Endothelial cell of umbilical vein (primary cell): ENCODE measurements around the gene METTL16. TPM values are rescaled to one million over a fixed set of nuclear protein-coding genes. Genes with fewer than 3 reads are reported as not detected.
A peak's percentile ranks its signal among the peaks of the same experiment; 100 is the strongest.

Source experiments
- BruUV-seq: library from RNA; stranded (reverse); fragments of 400-500 nt; replicated peaks from 2 replicates; lab custom pipeline; 2021; lab: Mats Ljungman, UMichigan
- CTCF ChIA-PET: fragments of 300-600, 350-600 bp; sonication (Branson Sonifier 250); formaldehyde crosslinking; loops from one replicate; lab custom pipeline; 2021; ENCODE audit warnings: antibody characterized with exemption, inconsistent platforms; lab: Charles Lee
- POLR2A ChIA-PET: fragments of 300-600, 350-600 bp; sonication (Branson Sonifier 250); formaldehyde crosslinking; loops from one replicate; lab custom pipeline; 2021; ENCODE audit warnings: antibody characterized with exemption, inconsistent platforms; lab: Charles Lee
- DNase-seq: peaks from one replicate; pipeline ENCODE4 v3.0.0-alpha.2; 2011; ENCODE audit warnings: low read depth, low spot score
- FAIRE-seq: peaks from 2 replicates; lab custom pipeline; 2011; peaks lifted over from hg19 to GRCh38; lab: Jason Lieb, UNC
- H2AFZ ChIP-seq: 2 replicates; pipeline ENCODE4 v1.6.0; 2012; ENCODE audit warnings: low read depth, low read length, control low read depth, inconsistent platforms
- H3K27ac ChIP-seq: 2 replicates; pipeline ENCODE4 v1.5.1; 2011; ENCODE audit warnings: low read depth, mild to moderate bottlenecking, control low read depth, low read length, moderate library complexity; ENCODE audit not compliant: insufficient read depth
- H3K27me3 ChIP-seq, 2 experiments: 2 replicates each; pipeline versions ENCODE4 v1.6.0 to v1.6.1; 2011; ENCODE audit warnings: low read length in 2 of 2, mixed read lengths in 1 of 2; ENCODE audit not compliant: control insufficient read depth in 2 of 2, insufficient read depth in 2 of 2
- H3K36me3 ChIP-seq, 2 experiments: 2 replicates in 1 of 2; 3 replicates in 1 of 2; pipeline ENCODE4 v1.5.1; 2011; ENCODE audit warnings: low read length in 2 of 2, mild to moderate bottlenecking in 1 of 2, moderate library complexity in 1 of 2; ENCODE audit not compliant: control insufficient read depth in 2 of 2, insufficient read depth in 2 of 2; ENCODE audit errors: extremely low read depth in 1 of 2
- H3K4me1 ChIP-seq: 3 replicates; pipeline ENCODE4 v1.5.1; 2011; ENCODE audit warnings: mild to moderate bottlenecking, low read length; ENCODE audit not compliant: control insufficient read depth, insufficient read depth; ENCODE audit errors: extremely low read depth
- H3K4me2 ChIP-seq: 2 replicates; pipeline ENCODE4 v1.6.1; 2011; ENCODE audit warnings: low read length, control low read depth, mixed read lengths; ENCODE audit not compliant: insufficient read depth
- H3K4me3 ChIP-seq, 3 experiments: fragments of 200-600 bp in 1 of 3; sonication (generic), shearing (Covaris generic) in 1 of 3; replicated peaks in 1 of 3; 2 replicates each; pipeline ENCODE4 v1.5.1; 2011 to 2016; ENCODE audit warnings: control low read depth in 3 of 3, low read length in 3 of 3, mild to moderate bottlenecking in 2 of 3, inconsistent platforms in 1 of 3, low read depth in 1 of 3, moderate library complexity in 1 of 3; ENCODE audit not compliant: insufficient read depth in 1 of 3
- H3K79me2 ChIP-seq: 2 replicates; pipeline ENCODE4 v1.6.0; 2012; ENCODE audit warnings: low read length, inconsistent platforms; ENCODE audit not compliant: control insufficient read depth, insufficient read depth
- H3K9ac ChIP-seq: replicated peaks from 2 replicates; pipeline ENCODE3; 2011; ENCODE audit warnings: low read length, control low read depth; ENCODE audit not compliant: insufficient read depth; ENCODE audit errors: extremely low read depth
- H3K9me1 ChIP-seq: replicated peaks from 3 replicates; pipeline ENCODE4 v1.6.0; 2011; ENCODE audit warnings: mild to moderate bottlenecking, low read length; ENCODE audit not compliant: control insufficient read depth, insufficient read depth; ENCODE audit errors: extremely low read depth
- H3K9me3 ChIP-seq: replicated peaks from 2 replicates; pipeline ENCODE4 v1.5.1; 2012; ENCODE audit warnings: low read length, inconsistent platforms; ENCODE audit not compliant: control insufficient read depth, insufficient read depth
- H4K20me1 ChIP-seq: replicated peaks from 2 replicates; pipeline ENCODE3; 2011; ENCODE audit warnings: mild to moderate bottlenecking, low read length; ENCODE audit not compliant: control insufficient read depth, insufficient read depth; ENCODE audit errors: extremely low read depth
- CTCF ChIP-seq, 2 donors: IDR thresholded peaks; 1 replicate in 1 of 2; 2 replicates in 1 of 2; pipeline ENCODE4 v1.5.1; 2011; ENCODE audit warnings: low read length in 2 of 2, mild to moderate bottlenecking in 2 of 2, moderate library complexity in 2 of 2, control low read depth in 1 of 2, inconsistent platforms in 1 of 2, low read depth in 1 of 2; ENCODE audit not compliant: insufficient read depth in 1 of 2; ENCODE audit errors: extremely low read depth in 1 of 2
- EZH2 ChIP-seq: IDR thresholded peaks from 2 replicates; pipeline ENCODE4 v1.6.1; 2012; ENCODE audit warnings: borderline replicate concordance, low read depth, mild to moderate bottlenecking, moderate library complexity, low read length, inconsistent platforms; ENCODE audit not compliant: severe bottlenecking
- GATA2 ChIP-seq: IDR thresholded peaks from 2 replicates; pipeline ENCODE4 v1.7.0; 2011; ENCODE audit warnings: low read depth, mild to moderate bottlenecking, moderate library complexity, mixed read lengths, low read length; ENCODE audit not compliant: insufficient read length, insufficient read depth
- JUN ChIP-seq: IDR thresholded peaks from 2 replicates; pipeline ENCODE4 v1.6.1; 2011; ENCODE audit warnings: borderline replicate concordance, low read depth; ENCODE audit not compliant: insufficient read length, insufficient read depth
- MAX ChIP-seq: IDR thresholded peaks from 2 replicates; pipeline ENCODE4 v1.6.1; 2011; ENCODE audit not compliant: insufficient read depth, insufficient read length
- MYC ChIP-seq: IDR thresholded peaks from one replicate; pipeline ENCODE4 v1.6.1; 2011; ENCODE audit warnings: mild to moderate bottlenecking, low read depth, low read length
- POLR2A ChIP-seq: IDR thresholded peaks from 2 replicates; pipeline ENCODE4 v1.6.1; 2012; ENCODE audit warnings: low read depth, mild to moderate bottlenecking, control low read depth, low read length
- POLR2AphosphoS5 ChIP-seq: IDR thresholded peaks from 2 replicates; pipeline ENCODE4 v1.6.1; 2012; ENCODE audit warnings: low read depth, mild to moderate bottlenecking, control low read depth, low read length, moderate library complexity; ENCODE audit not compliant: insufficient read depth
- dilution Hi-C: fragments of 300-500 bp; cut with MboI; formaldehyde crosslinking; loops from one replicate; pipeline ENCODE4 v1.15.0; 2019; ENCODE audit warnings: low sequenced_read_pairs; ENCODE audit not compliant: extremely low pct_ligation_motif_present
- intact Hi-C: fragments of 100-400 bp; cut with micrococcal nuclease; formaldehyde crosslinking; loops from one replicate; pipeline ENCODE4 v1.10.0; 2022
- polyA plus RNA-seq, 4 experiments: library from polyadenylated mRNA; depleted of rRNA in 3 of 4; stranded (reverse) in 3 of 4; unstranded in 1 of 4; fragments of >200 nt; gene quantifications; 2 replicates each; pipeline versions ENCODE4 v1.2.1 to v1.2.3, GENCODE V29; 2011 to 2012; ENCODE audit warnings: missing spikeins in 1 of 4
- total RNA-seq: library from RNA; stranded (reverse); gene quantifications from 2 replicates; pipeline ENCODE4 v1.2.3, GENCODE V29; 2021

The METTL16 gene
- total and polyA plus RNA-seq, 2 donors (not counting 3 experiments of a cell fraction or from before 2014, with no cell fraction given) = 11.0 to 24.7 TPM

GRCh38 chr17:2511138-2511461, 588 bp downstream of the METTL16 start:
- Histone ChIP-seq H3K4me3 (peak overlapping the region; percentile 68 to 100 (median 99)), H3K9me1 (no peaks in the 10 kb centered on the region), H3K4me1 (peaks cover 10% of the 10 kb centered on the region), H2AFZ (peak overlapping the region; percentile 87), H3K9me3 (no peaks in the 10 kb centered on the region), H4K20me1 (no peaks in the 10 kb centered on the region), H3K27me3 (no peaks in the 10 kb centered on the region), H3K36me3 (no peaks in the 10 kb centered on the region), H3K9ac (peak overlapping the region; percentile 97), H3K4me2 (peak overlapping the region; percentile 98), H3K79me2 (peaks cover 32% of the 10 kb centered on the region), H3K27ac (peak overlapping the region; percentile 86)
- dilution Hi-C loops = no loop called here
- BruUV-seq = no TSS peak
- FAIRE-seq (no peak), DNase-seq (no peak)
- no peak for TF ChIP-seq GATA2
- no peak for TF ChIP-seq MYC
- TF ChIP-seq POLR2AphosphoS5 = no peak
- TF ChIP-seq CTCF (IDR thresholded peaks at IDR 0.05; ENCODE audit: extremely low read depth in 1 of 2, insufficient read depth in 1 of 2, low read depth in 1 of 2, low read length in 2 of 2) = no peak
- TF ChIP-seq POLR2A = no peak
- no peak for TF ChIP-seq MAX
- no peak for TF ChIP-seq EZH2
- no peak for TF ChIP-seq JUN
- intact Hi-C loops = loop anchor here (1.0 to 10.0 kb wide), 3 partner anchors 20 to 164 kb away; partner anchors contain the start of gene PAFAH1B1
- POLR2A ChIA-PET = interaction anchor here (0.6 to 1.4 kb wide), 4 partner anchors 10 to 82 kb away, joined by 3 to 4 read pairs (median 3); partner anchors contain the start of gene PAFAH1B1
- CTCF ChIA-PET = interaction anchor here (0.6 to 1.9 kb wide), 7 partner anchors 9 to 165 kb away, joined by 3 to 7 read pairs (median 4); no protein-coding TSS in a partner anchor
